Activated CD8-positive, alpha-beta T cell treated with anti-CD3 and anti-CD28 coated beads, Interleukin-2, amount 10 ng/mL, durations not matched to agents 7 days and 5 days (primary cell): ENCODE data around the gene ANP32A. TPM values are rescaled to one million over a fixed set of nuclear protein-coding genes. Genes with fewer than 3 reads are reported as not detected.

Source experiments
- ATAC-seq: fragments of 150-1000 bp; cut with Tn5 transposase; one replicate; pipeline ENCODE4 v1.10.0; 2021; ENCODE audit warnings: moderate library complexity
- CTCF ChIA-PET: fragments of 350-600 bp; sonication (Branson Sonifier 250); formaldehyde crosslinking; loops from one replicate; lab custom pipeline; 2021; ENCODE audit warnings: antibody characterized with exemption; lab: Charles Lee
- POLR2A ChIA-PET: fragments of 350-600 bp; sonication (Branson Sonifier 250); formaldehyde crosslinking; loops from one replicate; lab custom pipeline; 2021; ENCODE audit warnings: antibody characterized with exemption; lab: Charles Lee
- DNase-seq: peaks from one replicate; pipeline ENCODE4 v3.0.0-alpha.2; 2020
- H3K27ac Mint-ChIP-seq: one replicate; pipeline ENCODE4 v1.8.0; 2021; ENCODE audit warnings: mild to moderate bottlenecking, mixed read lengths
- H3K27me3 Mint-ChIP-seq: one replicate; pipeline ENCODE4 v1.8.0; 2021; ENCODE audit warnings: low read depth, mixed read lengths
- H3K36me3 Mint-ChIP-seq: one replicate; pipeline ENCODE4 v1.8.0; 2021; ENCODE audit warnings: low read depth, mixed read lengths
- H3K4me1 Mint-ChIP-seq: one replicate; pipeline ENCODE4 v1.8.0; 2021; ENCODE audit warnings: low read depth, mixed read lengths
- H3K4me3 Mint-ChIP-seq: one replicate; pipeline ENCODE4 v1.8.0; 2021; ENCODE audit warnings: mild to moderate bottlenecking, mixed read lengths
- H3K9me3 Mint-ChIP-seq: one replicate; pipeline ENCODE4 v1.8.0; 2022; ENCODE audit warnings: mixed read lengths; ENCODE audit not compliant: insufficient read depth
- total RNA-seq, 2 experiments: library from RNA; stranded (reverse); gene quantifications; one replicate each; pipeline ENCODE4 v1.2.3, GENCODE V29; 2021

The ANP32A gene
- total RNA-seq, 2 experiments from 2014 or later = 227 TPM

DNA sequence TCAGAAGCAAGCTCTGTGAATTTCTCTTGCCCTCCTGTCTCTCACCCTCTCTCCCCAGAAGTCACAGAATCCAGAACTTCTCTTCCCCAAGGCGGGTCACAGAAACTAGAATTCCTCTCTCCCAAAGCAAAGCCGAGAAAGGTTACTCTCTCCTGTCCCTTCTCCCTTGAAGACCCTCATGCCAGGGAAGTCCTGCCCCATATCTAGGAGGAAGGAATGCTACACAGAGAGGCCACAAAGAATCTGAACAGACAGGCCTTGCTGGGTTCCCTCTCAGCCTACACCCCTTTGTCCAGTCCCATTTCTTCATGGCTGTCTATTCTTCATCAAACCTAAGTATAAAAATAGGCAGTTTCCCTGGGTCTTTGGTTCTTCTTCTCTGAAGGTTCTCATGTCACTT is 29.8 kb downstream of the ANP32A start:
- peak overlapping the region; percentile 58 for H3K4me3 Mint-ChIP-seq
- ATAC-seq (no peak), DNase-seq (no peak)
- no peaks in the 10 kb centered on the region for H3K27me3 Mint-ChIP-seq
- peak overlapping the region; percentile 88 for H3K27ac Mint-ChIP-seq
- H3K9me3 Mint-ChIP-seq = no peaks in the 10 kb centered on the region
- ChIA-PET CTCF (interaction anchor here (0.6 to 2.1 kb wide), 4 partner anchors 25 to 85 kb away, joined by 3 to 6 read pairs (median 4); no protein-coding TSS in a partner anchor), POLR2A (interaction anchor here (0.6 to 5.5 kb wide), 2 partner anchors 27 to 660 kb away, joined by 4 to 34 read pairs; no protein-coding TSS in a partner anchor)
- H3K36me3 Mint-ChIP-seq = peaks cover 44% of the 10 kb centered on the region
- H3K4me1 Mint-ChIP-seq = peaks cover 82% of the 10 kb centered on the region

DNA sequence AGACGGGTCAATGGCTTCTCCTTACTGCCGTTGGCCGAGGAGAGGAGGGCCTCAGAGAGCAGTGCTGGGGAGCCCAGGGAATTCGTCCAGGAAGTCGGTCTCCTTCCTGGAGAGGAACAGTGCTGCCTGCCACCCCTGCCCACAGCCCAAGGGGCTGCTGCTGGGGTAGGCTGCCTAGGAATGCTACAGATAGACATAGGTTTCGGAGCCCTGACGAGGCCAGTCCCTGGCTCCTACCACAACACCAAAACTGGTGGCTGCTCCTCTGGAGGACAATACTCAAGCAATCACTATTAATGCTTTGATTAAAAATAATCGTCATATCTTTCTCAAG is 30.5 kb downstream of the ANP32A start:
- H3K27ac Mint-ChIP-seq = peak overlapping the region; percentile 88
- DNase-seq = no peak
- no peak overlapping the region for H3K4me3 Mint-ChIP-seq
- CTCF ChIA-PET = interaction anchor here (2.1 kb wide), 1 partner anchor 39 kb away, joined by 6 read pairs; no protein-coding TSS in a partner anchor
- POLR2A ChIA-PET = interaction anchor here (5.5 kb wide), 1 partner anchor 27 kb away, joined by 34 read pairs; no protein-coding TSS in a partner anchor
- no peaks in the 10 kb centered on the region for H3K9me3 Mint-ChIP-seq
- peaks cover 47% of the 10 kb centered on the region for H3K36me3 Mint-ChIP-seq
- ATAC-seq = no peak
- H3K4me1 Mint-ChIP-seq = peaks cover 82% of the 10 kb centered on the region
- no peaks in the 10 kb centered on the region for H3K27me3 Mint-ChIP-seq

DNA sequence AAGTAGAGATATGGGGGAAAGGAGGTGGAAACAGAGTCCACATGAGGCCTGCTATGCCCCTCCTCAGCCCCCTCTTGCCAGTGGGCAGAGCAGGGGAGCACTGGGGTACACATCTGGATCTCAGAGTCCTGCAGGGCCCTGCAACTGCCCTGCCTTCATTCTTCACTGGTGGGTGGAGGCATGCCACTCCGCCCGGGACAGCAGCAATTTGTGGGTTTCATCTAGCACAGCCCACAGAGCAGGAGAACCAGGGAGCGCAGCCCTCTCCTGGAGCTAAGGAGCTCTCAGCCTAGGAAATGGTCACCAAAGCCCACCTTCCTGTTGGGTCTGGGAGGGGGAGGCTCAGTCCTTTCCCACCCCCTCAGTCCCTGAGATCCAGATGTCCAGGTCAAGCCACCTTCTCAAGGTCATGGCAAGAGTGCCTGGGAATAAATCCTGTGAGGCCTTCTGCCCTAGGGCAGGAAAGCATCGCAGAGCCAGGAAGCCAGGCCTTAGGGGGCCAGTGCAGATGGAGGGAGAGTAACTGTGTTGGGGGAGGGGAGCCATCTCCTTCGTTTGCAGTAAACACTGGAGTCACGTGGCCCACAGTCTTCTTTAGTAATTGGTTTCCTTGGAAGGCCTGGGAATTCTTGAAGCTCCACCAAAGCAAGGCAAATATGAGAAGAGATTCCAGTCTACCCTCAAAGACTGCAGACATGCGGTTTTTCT is 31.0 kb downstream of the ANP32A start:
- ChIA-PET POLR2A (interaction anchor here (0.6 to 5.5 kb wide), 2 partner anchors 28 to 730 kb away, joined by 4 to 34 read pairs; no protein-coding TSS in a partner anchor), CTCF (interaction anchor here (1.0 to 2.1 kb wide), 4 partner anchors 27 to 87 kb away, joined by 3 to 7 read pairs (median 4); no protein-coding TSS in a partner anchor)
- peak overlapping the region; percentile 30 for H3K27ac Mint-ChIP-seq
- H3K4me3 Mint-ChIP-seq = no peak overlapping the region
- H3K27me3 Mint-ChIP-seq = no peaks in the 10 kb centered on the region
- peaks cover 45% of the 10 kb centered on the region for H3K36me3 Mint-ChIP-seq
- peaks cover 82% of the 10 kb centered on the region for H3K4me1 Mint-ChIP-seq
- H3K9me3 Mint-ChIP-seq = no peaks in the 10 kb centered on the region
- ATAC-seq (no peak), DNase-seq (no peak)

DNA sequence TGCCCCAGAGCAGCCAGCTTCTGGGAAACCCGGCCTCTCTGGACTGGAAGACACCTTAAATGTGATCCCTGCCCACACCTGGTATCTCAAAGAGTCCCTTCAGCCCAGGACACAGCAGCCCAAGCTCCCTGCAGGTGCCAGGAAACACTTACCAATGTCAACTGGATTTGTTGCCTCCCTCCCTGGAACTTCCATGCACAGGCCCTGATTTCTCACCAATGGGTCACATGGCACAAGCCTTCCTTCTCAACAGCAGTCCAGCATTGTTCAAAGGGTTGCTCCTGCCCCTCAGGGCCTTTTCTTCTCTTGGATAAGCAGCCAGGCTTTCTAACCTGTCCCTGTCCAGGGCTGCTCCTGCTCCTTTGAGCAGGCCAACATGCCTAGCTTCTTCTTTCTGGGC is 31.6 kb downstream of the ANP32A start:
- no peak for DNase-seq
- POLR2A ChIA-PET = interaction anchor here (0.6 to 5.5 kb wide), 2 partner anchors 29 to 730 kb away, joined by 4 to 34 read pairs; no protein-coding TSS in a partner anchor

DNA sequence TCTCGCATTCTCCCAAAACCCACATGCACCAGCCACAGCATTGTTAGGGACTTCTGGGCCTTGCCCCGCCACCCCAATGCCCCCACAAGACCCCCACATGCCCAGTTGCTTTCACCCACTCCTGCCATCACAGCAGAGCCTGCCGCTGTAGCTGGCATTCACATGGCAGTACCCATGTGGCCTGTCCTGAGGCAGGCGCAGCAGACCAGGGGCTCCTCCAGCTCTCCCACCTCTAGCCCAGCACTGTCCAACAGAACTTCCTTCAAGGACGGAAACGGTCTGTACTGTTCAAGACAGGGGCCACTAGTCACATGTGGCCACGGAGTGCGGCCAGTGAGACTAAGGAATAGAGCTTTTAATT is 32.5 kb downstream of the ANP32A start:
- ATAC-seq = no peak

More for the DNA sequence above, 31.6 kb downstream of the ANP32A start:
- Mint-ChIP-seq H3K36me3 (peaks cover 45% of the 10 kb centered on the region), H3K9me3 (no peaks in the 10 kb centered on the region), H3K4me3 (no peak overlapping the region), H3K27ac (no peak overlapping the region), H3K27me3 (no peaks in the 10 kb centered on the region), H3K4me1 (peaks cover 80% of the 10 kb centered on the region)
- CTCF ChIA-PET = interaction anchor here (1.0 to 2.1 kb wide), 5 partner anchors 27 to 87 kb away, joined by 3 to 7 read pairs (median 3); no protein-coding TSS in a partner anchor
- no peak for ATAC-seq

DNA sequence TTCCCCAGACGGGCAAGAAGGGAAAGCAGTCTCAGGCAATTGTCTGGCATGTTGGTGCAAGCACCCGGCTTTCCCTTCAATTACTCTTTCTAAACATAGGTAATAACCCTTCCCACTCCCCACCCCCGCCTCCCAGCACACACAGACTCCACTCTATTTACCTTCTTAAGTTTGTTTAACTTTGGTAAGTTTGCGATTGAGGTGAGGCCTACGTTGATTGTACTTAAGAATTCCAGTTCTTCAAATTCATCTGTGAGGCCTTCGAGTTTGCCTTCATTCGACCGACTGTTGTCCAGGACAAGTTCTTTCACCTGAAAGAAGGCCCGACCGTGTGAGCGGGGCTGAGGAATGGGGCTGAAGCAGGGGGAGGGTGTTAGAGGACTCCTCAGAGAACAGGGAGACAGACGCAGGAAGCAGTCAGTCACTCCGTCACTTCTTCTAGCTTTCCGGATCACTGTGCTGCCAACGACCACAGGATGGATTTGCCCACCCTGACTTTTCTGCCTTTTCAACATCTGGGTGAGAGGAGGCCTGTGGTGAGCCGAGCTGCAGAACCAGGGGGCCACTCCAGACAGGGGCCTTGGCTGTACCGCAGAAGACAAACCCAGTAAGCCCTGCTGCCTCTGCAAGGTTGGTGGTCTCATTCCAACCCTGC is 33.0 kb downstream of the ANP32A start:
- DNase-seq (no peak), ATAC-seq (no peak)
- Mint-ChIP-seq H3K36me3 (peaks cover 50% of the 10 kb centered on the region), H3K27ac (no peak overlapping the region), H3K27me3 (no peaks in the 10 kb centered on the region), H3K4me3 (no peak overlapping the region), H3K9me3 (no peaks in the 10 kb centered on the region), H3K4me1 (peaks cover 78% of the 10 kb centered on the region)
- ChIA-PET CTCF (interaction anchor here (1.2 to 4.8 kb wide), 4 partner anchors 8 to 88 kb away, joined by 3 to 63 read pairs (median 4); no protein-coding TSS in a partner anchor), POLR2A (interaction anchor here (5.5 kb wide), 1 partner anchor 30 kb away, joined by 34 read pairs; no protein-coding TSS in a partner anchor)

More for the DNA sequence above, 32.5 kb downstream of the ANP32A start:
- Mint-ChIP-seq H3K9me3 (no peaks in the 10 kb centered on the region), H3K27me3 (no peaks in the 10 kb centered on the region), H3K4me3 (no peak overlapping the region), H3K4me1 (peaks cover 78% of the 10 kb centered on the region), H3K27ac (no peak overlapping the region), H3K36me3 (peaks cover 49% of the 10 kb centered on the region)
- ChIA-PET POLR2A (interaction anchor here (5.5 kb wide), 1 partner anchor 29 kb away, joined by 34 read pairs; no protein-coding TSS in a partner anchor), CTCF (interaction anchor here (1.0 to 1.4 kb wide), 4 partner anchors 28 to 88 kb away, joined by 3 to 7 read pairs (median 3); no protein-coding TSS in a partner anchor)
- no peak for DNase-seq

DNA sequence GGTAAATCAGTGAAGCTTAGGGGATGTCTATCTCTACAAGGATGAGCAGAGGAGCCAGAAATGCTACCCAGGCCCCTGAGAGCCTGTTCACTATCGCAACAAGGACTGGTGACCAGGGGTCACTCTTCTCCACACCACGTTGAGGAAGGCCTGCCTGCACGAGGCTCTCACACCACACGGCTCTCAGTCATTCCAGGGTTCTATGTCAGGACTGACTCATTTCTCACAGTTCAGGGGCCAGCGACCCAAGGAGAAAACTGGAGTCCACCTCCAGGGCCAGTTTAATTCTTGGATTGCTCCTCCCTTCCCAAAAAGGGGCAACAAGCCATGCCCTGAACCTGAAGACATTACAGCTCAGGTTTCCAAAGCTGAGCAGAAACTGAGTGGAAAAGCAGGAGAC is 33.9 kb downstream of the ANP32A start:
- Mint-ChIP-seq H3K4me1 (peaks cover 78% of the 10 kb centered on the region), H3K9me3 (no peaks in the 10 kb centered on the region), H3K36me3 (peaks cover 56% of the 10 kb centered on the region), H3K27me3 (no peaks in the 10 kb centered on the region), H3K4me3 (no peak overlapping the region), H3K27ac (peak overlapping the region; percentile 39)
- DNase-seq = no peak
- no peak for ATAC-seq
- ChIA-PET POLR2A (no interaction called here), CTCF (interaction anchor here (1.3 to 6.4 kb wide), 4 partner anchors 9 to 89 kb away, joined by 4 to 75 read pairs (median 34); no protein-coding TSS in a partner anchor)

DNA sequence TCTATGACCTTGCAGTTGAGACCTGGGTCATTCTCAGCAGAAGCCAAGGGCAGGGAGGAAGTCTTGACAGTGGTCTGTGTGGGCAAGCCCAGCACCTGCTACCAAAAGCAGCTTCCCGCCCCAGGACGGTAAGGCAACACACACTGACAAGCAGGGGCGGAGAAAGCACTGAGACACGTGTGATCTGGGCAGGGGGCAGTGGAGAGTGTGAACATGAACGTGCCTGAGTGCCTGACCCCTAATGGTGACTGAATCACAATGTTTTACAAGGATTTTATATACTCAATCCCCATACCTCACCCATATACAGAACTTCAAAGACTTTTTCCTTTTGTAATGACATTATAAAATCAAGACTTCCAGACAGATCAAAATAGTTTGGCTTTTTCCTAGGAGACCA is 35.2 kb downstream of the ANP32A start:
- no peak for DNase-seq
- H3K27ac Mint-ChIP-seq = peak overlapping the region; percentile 47
- H3K4me3 Mint-ChIP-seq = no peak overlapping the region
- H3K36me3 Mint-ChIP-seq = peaks cover 58% of the 10 kb centered on the region
- H3K9me3 Mint-ChIP-seq = no peaks in the 10 kb centered on the region
- CTCF ChIA-PET = interaction anchor here (1.9 to 6.4 kb wide), 6 partner anchors 9 to 90 kb away, joined by 9 to 75 read pairs (median 26); no protein-coding TSS in a partner anchor
- POLR2A ChIA-PET = interaction anchor here (0.6 kb wide), 1 partner anchor 12 kb away, joined by 3 read pairs; no protein-coding TSS in a partner anchor
- no peaks in the 10 kb centered on the region for H3K27me3 Mint-ChIP-seq
- no peak for ATAC-seq
- peaks cover 73% of the 10 kb centered on the region for H3K4me1 Mint-ChIP-seq

DNA sequence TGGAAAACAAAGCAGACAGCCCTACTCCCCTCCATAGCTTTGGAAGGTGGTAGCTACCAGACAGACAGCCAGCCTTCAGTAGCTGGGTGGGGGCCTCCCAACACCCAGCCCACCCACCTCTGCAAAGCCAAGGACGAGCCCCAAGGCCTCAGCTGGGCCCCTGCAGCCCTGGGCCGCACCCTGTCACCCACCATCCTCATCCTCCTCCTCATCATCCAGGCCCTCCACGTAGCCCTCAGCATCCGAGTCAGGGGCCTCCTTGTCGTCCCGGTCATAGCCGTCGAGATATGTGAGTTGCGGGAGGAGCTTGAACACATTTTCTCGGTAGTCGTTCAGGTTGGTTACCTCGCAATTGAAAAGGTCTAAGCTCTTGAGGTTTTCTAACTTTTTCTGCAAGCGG is 36.5 kb downstream of the ANP32A start:
- ATAC-seq (no peak), DNase-seq (no peak)
- peaks cover 60% of the 10 kb centered on the region for H3K36me3 Mint-ChIP-seq
- no peaks in the 10 kb centered on the region for H3K9me3 Mint-ChIP-seq
- ChIA-PET CTCF (interaction anchor here (0.8 to 6.4 kb wide), 14 partner anchors 10 to 95 kb away, joined by 3 to 75 read pairs (median 8); no protein-coding TSS in a partner anchor), POLR2A (interaction anchor here (0.8 to 1.0 kb wide), 3 partner anchors 33 to 91 kb away, joined by 3 read pairs; no protein-coding TSS in a partner anchor)
- peaks cover 60% of the 10 kb centered on the region for H3K4me1 Mint-ChIP-seq
- no peak overlapping the region for H3K4me3 Mint-ChIP-seq
- H3K27me3 Mint-ChIP-seq = no peaks in the 10 kb centered on the region
- peak overlapping the region; percentile 25 for H3K27ac Mint-ChIP-seq

DNA sequence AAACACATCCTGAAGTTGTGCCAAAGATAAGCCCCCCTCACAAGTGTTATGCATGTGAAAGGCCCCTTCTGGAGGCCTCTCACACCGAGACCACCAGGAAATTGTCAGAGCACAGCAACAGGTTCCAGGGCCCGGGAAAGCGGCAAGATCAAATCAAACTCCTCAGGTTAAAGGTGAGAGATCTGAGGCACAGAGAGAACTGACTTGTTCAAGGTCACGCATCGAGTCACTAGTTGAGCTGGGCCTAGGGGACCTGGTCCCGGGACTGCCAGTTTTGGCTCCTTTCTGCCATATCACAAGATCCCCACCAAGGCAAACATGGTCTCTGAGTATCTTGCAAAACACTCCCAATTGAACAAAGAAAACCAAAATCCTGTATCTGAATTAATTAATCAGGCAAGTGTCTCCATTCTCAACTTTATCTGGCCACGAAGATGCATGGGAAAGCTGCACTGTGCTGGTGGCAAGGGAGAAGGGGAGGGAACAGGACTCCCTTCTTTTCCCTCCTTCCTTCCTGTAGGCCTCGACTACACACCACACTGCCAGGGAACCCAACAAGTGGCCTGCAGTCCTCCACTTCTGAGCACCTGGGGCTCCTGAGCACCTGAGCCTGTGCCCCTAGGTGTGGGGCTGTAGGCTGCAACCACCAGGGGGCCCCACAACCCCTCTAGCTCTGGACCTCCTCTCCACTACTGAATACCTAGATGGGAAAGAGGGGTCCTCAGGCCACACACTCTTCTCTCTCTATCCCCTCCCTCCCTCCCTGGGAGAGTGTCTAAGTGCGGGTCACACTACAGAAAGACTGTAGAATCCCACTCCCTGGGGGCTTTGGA is 37.3 kb downstream of the ANP32A start:
- peak; percentile 91 for ATAC-seq
- peaks cover 64% of the 10 kb centered on the region for H3K36me3 Mint-ChIP-seq

More for the DNA sequence above, 37.3 kb downstream of the ANP32A start:
- CTCF ChIA-PET = interaction anchor here (1.0 to 6.4 kb wide), 13 partner anchors 11 to 110 kb away, joined by 3 to 75 read pairs (median 6); no protein-coding TSS in a partner anchor
- no peaks in the 10 kb centered on the region for H3K9me3 Mint-ChIP-seq
- peak overlapping the region; percentile 75 for H3K27ac Mint-ChIP-seq
- peak; percentile 72 for DNase-seq
- no peak overlapping the region for H3K4me3 Mint-ChIP-seq
- H3K27me3 Mint-ChIP-seq = no peaks in the 10 kb centered on the region
- POLR2A ChIA-PET = interaction anchor here (1.0 kb wide), 2 partner anchors 33 to 34 kb away, joined by 3 to 5 read pairs; no protein-coding TSS in a partner anchor
- peaks cover 58% of the 10 kb centered on the region for H3K4me1 Mint-ChIP-seq
